Activated CD8-positive, alpha-beta memory T cell treated with anti-CD3 and anti-CD28 coated beads for 4 hours (primary cell): Measurements from ENCODE around the gene ERG28.
"Not testable (repeated sequence)": the region's sequence is repeated elsewhere in the genome, so short reads cannot be mapped to it uniquely, and the experiment has no call there.

Experiments
- DNase-seq, 2 donors: peaks; one replicate each; pipeline ENCODE4 v3.0.0-alpha.2; 2020; ENCODE audit warnings: low read depth in 2 of 2

The ERG28 gene

GRCh38 chr14:75660630-75661498, at the start of gene ERG28, which contains the start of gene TTLL5:
ERG28 (minus strand) TSS chr14:75660876; CDS start chr14:75657502, 3,374 bp downstream.
TTLL5 (plus strand) TSS chr14:75661246; CDS start chr14:75663150, 1,904 bp downstream.
- DNase-seq = peak; percentile 91 to 92

- DNase-seq = peak; percentile 4 to 17
These were observed 48.6 kb upstream of the ERG28 start for GRCh38 chr14:75709207-75709812.

GRCh38 chr14:75705014-75705413, 44.3 kb upstream of the ERG28 start:
- no peak for DNase-seq

- DNase-seq = no peak
These were observed 42.8 kb upstream of the ERG28 start for GRCh38 chr14:75703467-75703866.

GRCh38 chr14:75702616-75703261, 42.1 kb upstream of the ERG28 start:
- no peak for DNase-seq

- no peak for DNase-seq
These were observed 41.4 kb upstream of the ERG28 start for GRCh38 chr14:75702122-75702521.

- no peak for DNase-seq
These were observed 39.6 kb upstream of the ERG28 start for GRCh38 chr14:75700295-75700694.

GRCh38 chr14:75699331-75699730, 38.7 kb upstream of the ERG28 start:
- no peak for DNase-seq

GRCh38 chr14:75697918-75698317, 37.2 kb upstream of the ERG28 start:
- DNase-seq = no peak

GRCh38 chr14:75697386-75697785, 36.7 kb upstream of the ERG28 start:
- no peak for DNase-seq

GRCh38 chr14:75695025-75695424, 34.3 kb upstream of the ERG28 start:
- DNase-seq = not testable (repeated sequence)

GRCh38 chr14:75690010-75690409, 29.3 kb upstream of the ERG28 start:
- DNase-seq = no peak

GRCh38 chr14:75689012-75689411, 28.3 kb upstream of the ERG28 start:
- no peak for DNase-seq

- no peak for DNase-seq
These were observed 25.2 kb upstream of the ERG28 start for GRCh38 chr14:75685910-75686309.

GRCh38 chr14:75675265-75675960, 14.7 kb upstream of the ERG28 start:
- DNase-seq = no peak

GRCh38 chr14:75673345-75674035, 12.8 kb upstream of the ERG28 start:
- no peak for DNase-seq

- no peak for DNase-seq
These were observed 12.0 kb upstream of the ERG28 start for GRCh38 chr14:75672605-75673192.

GRCh38 chr14:75667099-75667765, 6.6 kb upstream of the ERG28 start:
- DNase-seq = no peak

GRCh38 chr14:75662966-75663365, 2.3 kb upstream of the ERG28 start:
- DNase-seq = no peak

GRCh38 chr14:75661499-75661814, 781 bp upstream of the ERG28 start:
- DNase-seq = no peak

GRCh38 chr14:75660238-75660629, 442 bp downstream of the ERG28 start:
- no peak for DNase-seq
